WTC11 (cell line): ENCODE measurements around the gene GIMAP7. TPM values are rescaled to one million over a fixed set of nuclear protein-coding genes. Genes with fewer than 3 reads are reported as not detected.

Experiments used
- ATAC-seq: fragments of 200-7000 bp; cut with Tn5 transposase; 2 replicates; pipeline ENCODE4 v1.10.0; 2021; ENCODE audit warnings: mild to moderate bottlenecking, moderate library complexity
- CTCF ChIA-PET: fragments of 300-600 bp; sonication (Branson Sonifier 250); formaldehyde crosslinking; loops from one replicate; lab custom pipeline; 2021; ENCODE audit warnings: antibody characterized with exemption; lab: Charles Lee
- POLR2A ChIA-PET: fragments of 350-600 bp; sonication (Branson Sonifier 250); formaldehyde crosslinking; loops from one replicate; lab custom pipeline; 2021; ENCODE audit warnings: antibody characterized with exemption; lab: Charles Lee
- DNase-seq: peaks from one replicate; pipeline ENCODE4 v3.0.0; 2021; ENCODE audit warnings: low spot score
- H3K27ac Mint-ChIP-seq: 2 replicates; pipeline ENCODE4 v1.8.0; 2021; ENCODE audit warnings: mixed read lengths
- H3K27me3 Mint-ChIP-seq: 2 replicates; pipeline ENCODE4 v1.8.0; 2021; ENCODE audit warnings: low read depth, mild to moderate bottlenecking, moderate library complexity, mixed read lengths
- H3K36me3 Mint-ChIP-seq: 2 replicates; pipeline ENCODE4 v1.8.0; 2021; ENCODE audit warnings: mixed read lengths
- H3K4me1 Mint-ChIP-seq: 2 replicates; pipeline ENCODE4 v1.8.0; 2022; ENCODE audit warnings: mixed read lengths
- H3K4me3 Mint-ChIP-seq: 2 replicates; pipeline ENCODE4 v1.8.0; 2021; ENCODE audit warnings: mild to moderate bottlenecking, moderate library complexity, mixed read lengths
- H3K9me3 Mint-ChIP-seq: 2 replicates; pipeline ENCODE4 v1.8.0; 2021; ENCODE audit warnings: mixed read lengths
- AFF4 ChIP-seq: sonication (generic); formaldehyde crosslinking; IDR thresholded peaks from 2 replicates; pipeline ENCODE4 v1.8.1; 2023; ENCODE audit warnings: mild to moderate bottlenecking, missing genetic modification reagents, borderline replicate concordance
- ATF6 ChIP-seq: sonication (generic); formaldehyde crosslinking; IDR thresholded peaks from 2 replicates; pipeline ENCODE4 v1.8.1; 2023; ENCODE audit warnings: mild to moderate bottlenecking, missing genetic modification reagents
- CBFB ChIP-seq: sonication (generic); formaldehyde crosslinking; IDR thresholded peaks from 2 replicates; pipeline ENCODE4 v1.8.1; 2022; ENCODE audit warnings: mild to moderate bottlenecking, low read depth, missing genetic modification reagents
- CREB1 ChIP-seq: sonication (generic); formaldehyde crosslinking; IDR thresholded peaks from 2 replicates; pipeline ENCODE4 v1.8.0; 2023; ENCODE audit warnings: mild to moderate bottlenecking, missing genetic modification reagents
- CTCF ChIP-seq: fragments of 200-600 bp; IDR thresholded peaks from 2 replicates; pipeline ENCODE4 v1.8.0; 2022; ENCODE audit warnings: antibody characterized with exemption
- ELF4 ChIP-seq: sonication (generic); formaldehyde crosslinking; IDR thresholded peaks from 2 replicates; pipeline ENCODE4 v1.8.1; 2022; ENCODE audit warnings: low read depth, mild to moderate bottlenecking, moderate library complexity, missing genetic modification reagents
- ERG ChIP-seq: fragments of 250-450 bp; sonication (Bioruptor Pico); IDR thresholded peaks from 2 replicates; pipeline ENCODE4 v1.8.0; 2021; ENCODE audit warnings: mild to moderate bottlenecking
- ETV6 ChIP-seq: sonication (generic); formaldehyde crosslinking; IDR thresholded peaks from 2 replicates; pipeline ENCODE4 v1.8.1; 2022; ENCODE audit warnings: mild to moderate bottlenecking, missing genetic modification reagents
- FOXP1 ChIP-seq: sonication (generic); formaldehyde crosslinking; IDR thresholded peaks from 2 replicates; pipeline ENCODE4 v1.8.0; 2022; ENCODE audit warnings: missing genetic modification reagents, mild to moderate bottlenecking, moderate library complexity, borderline replicate concordance
- GRHL2 ChIP-seq: fragments of 250-450 bp; sonication (Bioruptor Pico); IDR thresholded peaks from 2 replicates; pipeline ENCODE4 v1.8.0; 2022; ENCODE audit warnings: mild to moderate bottlenecking, moderate library complexity; ENCODE audit not compliant: insufficient replicate concordance, severe bottlenecking
- JUN ChIP-seq: sonication (generic); formaldehyde crosslinking; IDR thresholded peaks from 2 replicates; pipeline ENCODE4 v1.8.0; 2023; ENCODE audit warnings: mild to moderate bottlenecking, missing genetic modification reagents
- MAX ChIP-seq: sonication (generic); formaldehyde crosslinking; IDR thresholded peaks from 2 replicates; pipeline ENCODE4 v1.8.0; 2022; ENCODE audit warnings: mild to moderate bottlenecking, missing genetic modification reagents
- MXD4 ChIP-seq: fragments of 250-450 bp; sonication (Bioruptor Pico); IDR thresholded peaks from 2 replicates; pipeline ENCODE4 v1.8.0; 2021; ENCODE audit warnings: mild to moderate bottlenecking, moderate library complexity, borderline replicate concordance
- MYBL2 ChIP-seq: sonication (generic); formaldehyde crosslinking; IDR thresholded peaks from 2 replicates; pipeline ENCODE4 v1.8.1; 2023; ENCODE audit warnings: mild to moderate bottlenecking, moderate library complexity, missing genetic modification reagents
- PRDM15 ChIP-seq: sonication (generic); formaldehyde crosslinking; IDR thresholded peaks from 2 replicates; pipeline ENCODE4 v1.8.0; 2022; ENCODE audit warnings: missing genetic modification reagents
- PRRX2 ChIP-seq: fragments of 250-450 bp; sonication (Bioruptor Pico); IDR thresholded peaks from 2 replicates; pipeline ENCODE4 v1.8.0; 2021; ENCODE audit warnings: mild to moderate bottlenecking
- USF1 ChIP-seq: sonication (generic); formaldehyde crosslinking; IDR thresholded peaks from 2 replicates; pipeline ENCODE4 v1.8.0; 2022; ENCODE audit warnings: mild to moderate bottlenecking, missing genetic modification reagents
- ZBTB21 ChIP-seq: sonication (generic); formaldehyde crosslinking; IDR thresholded peaks from 2 replicates; pipeline ENCODE4 v1.8.1; 2023; ENCODE audit warnings: mild to moderate bottlenecking, missing genetic modification reagents, borderline replicate concordance
- ZBTB43 ChIP-seq: sonication (generic); formaldehyde crosslinking; IDR thresholded peaks from 2 replicates; pipeline ENCODE4 v1.8.1; 2023; ENCODE audit warnings: mild to moderate bottlenecking, missing genetic modification reagents
- ZNF121 ChIP-seq: sonication (generic); formaldehyde crosslinking; IDR thresholded peaks from 2 replicates; pipeline ENCODE4 v1.8.0; 2023; ENCODE audit warnings: missing genetic modification reagents
- ZNF416 ChIP-seq: fragments of 250-450 bp; sonication (Bioruptor Pico); IDR thresholded peaks from 2 replicates; pipeline ENCODE4 v1.9.0; 2021; ENCODE audit warnings: mild to moderate bottlenecking, inconsistent platforms
- total RNA-seq: library from RNA; stranded (reverse); gene quantifications from 3 replicates; pipeline ENCODE4 v1.2.3, GENCODE V29; 2021

Gene GIMAP7
- total RNA-seq, 1 experiment from 2014 or later, result 0.37 TPM

- no peak overlapping the region for H3K4me3 Mint-ChIP-seq
- ChIA-PET CTCF (interaction anchor here (1.8 kb wide), 1 partner anchor 16 kb away, joined by 6 read pairs; no protein-coding TSS in a partner anchor), POLR2A (no interaction called here)
- peaks cover 37% of the 10 kb centered on the region for H3K27me3 Mint-ChIP-seq
- DNase-seq (no peak), ATAC-seq (no peak)
- H3K27ac Mint-ChIP-seq, result no peak overlapping the region
- H3K9me3 Mint-ChIP-seq, result peaks cover 33% of the 10 kb centered on the region
- no peaks in the 10 kb centered on the region for H3K4me1 Mint-ChIP-seq
- TF ChIP-seq CTCF (no peak), AFF4 (CRISPR knock-in tag) (no peak), ATF6 (CRISPR knock-in tag) (no peak), MXD4 (CRISPR knock-in tag) (no peak), MAX (CRISPR knock-in tag) (no peak), PRDM15 (CRISPR knock-in tag) (no peak), PRRX2 (CRISPR knock-in tag) (no peak), ZBTB43 (CRISPR knock-in tag) (no peak)
- H3K36me3 Mint-ChIP-seq, result peaks cover 11% of the 10 kb centered on the region; the same call in 1 of the 2 replicates
Measured at GRCh38 chr7:150464962-150465361, 49.7 kb upstream of the GIMAP7 start.

- peaks cover 37% of the 10 kb centered on the region for H3K27me3 Mint-ChIP-seq
- peaks cover 11% of the 10 kb centered on the region; the same call in 1 of the 2 replicates for H3K36me3 Mint-ChIP-seq
- no peaks in the 10 kb centered on the region for H3K4me1 Mint-ChIP-seq
- peaks cover 30% of the 10 kb centered on the region for H3K9me3 Mint-ChIP-seq
- no peak overlapping the region for H3K27ac Mint-ChIP-seq
- ATAC-seq (no peak), DNase-seq (no peak)
- ChIA-PET POLR2A (no interaction called here), CTCF (interaction anchor here (1.8 kb wide), 1 partner anchor 17 kb away, joined by 6 read pairs; no protein-coding TSS in a partner anchor)
- H3K4me3 Mint-ChIP-seq, result no peak overlapping the region
- no peak for TF ChIP-seq ZBTB21 (CRISPR knock-in tag)
- TF ChIP-seq PRRX2 (CRISPR knock-in tag), result no peak
- TF ChIP-seq FOXP1 (CRISPR knock-in tag), result no peak
- no peak for TF ChIP-seq ZNF121 (CRISPR knock-in tag)
- TF ChIP-seq MYBL2 (CRISPR knock-in tag), result no peak
- TF ChIP-seq CBFB (CRISPR knock-in tag), result no peak
- TF ChIP-seq ERG, result no peak
- TF ChIP-seq JUN (CRISPR knock-in tag), result no peak
- TF ChIP-seq USF1 (CRISPR knock-in tag), result no peak
- no peak for TF ChIP-seq GRHL2 (CRISPR knock-in tag)
- TF ChIP-seq ETV6 (CRISPR knock-in tag), result no peak
- TF ChIP-seq ELF4 (CRISPR knock-in tag), result no peak
- no peak for TF ChIP-seq CREB1
- TF ChIP-seq ZNF416 (CRISPR knock-in tag), result no peak
Measured at GRCh38 chr7:150465414-150465813, 49.3 kb upstream of the GIMAP7 start.
